EH (cell line): ENCODE measurements around the gene SEC62.

Experiments used
- DNase-seq: peaks from one replicate; pipeline ENCODE4 v3.0.0-alpha.2; 2015; ENCODE audit warnings: low read depth

Gene SEC62, protein sequence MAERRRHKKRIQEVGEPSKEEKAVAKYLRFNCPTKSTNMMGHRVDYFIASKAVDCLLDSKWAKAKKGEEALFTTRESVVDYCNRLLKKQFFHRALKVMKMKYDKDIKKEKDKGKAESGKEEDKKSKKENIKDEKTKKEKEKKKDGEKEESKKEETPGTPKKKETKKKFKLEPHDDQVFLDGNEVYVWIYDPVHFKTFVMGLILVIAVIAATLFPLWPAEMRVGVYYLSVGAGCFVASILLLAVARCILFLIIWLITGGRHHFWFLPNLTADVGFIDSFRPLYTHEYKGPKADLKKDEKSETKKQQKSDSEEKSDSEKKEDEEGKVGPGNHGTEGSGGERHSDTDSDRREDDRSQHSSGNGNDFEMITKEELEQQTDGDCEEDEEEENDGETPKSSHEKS

DNA sequence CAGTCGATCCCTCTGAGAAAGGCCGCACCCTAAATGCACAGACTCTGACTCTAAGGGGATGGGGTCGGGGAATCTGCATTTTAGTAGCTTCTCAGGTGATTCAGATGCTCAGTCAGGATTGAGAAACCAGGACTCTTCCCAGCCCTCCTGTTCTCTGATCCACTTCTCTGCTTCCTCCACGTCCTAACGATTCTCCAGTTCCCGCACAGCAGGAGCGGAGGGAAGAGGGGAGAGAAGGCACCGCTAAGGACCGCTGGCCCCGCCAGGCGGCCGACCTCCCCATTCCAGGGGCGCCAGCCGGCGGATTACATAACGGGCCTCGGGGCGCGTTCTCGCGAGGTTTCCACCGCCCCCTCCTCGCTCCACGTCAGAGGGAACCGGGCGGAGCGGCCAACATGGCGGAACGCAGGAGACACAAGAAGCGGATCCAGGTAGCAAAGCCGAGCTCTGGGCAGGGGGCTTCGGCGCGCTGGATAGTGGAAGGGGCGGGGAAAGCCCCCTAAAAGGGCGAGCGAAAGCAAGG lies at the start of gene SEC62:
TSS of gene SEC62 (plus strand) at position 380 of the 523 bp plus-strand sequence. CDS start at position 396, 16 bp downstream.
- peak; percentile 91 for DNase-seq

DNA sequence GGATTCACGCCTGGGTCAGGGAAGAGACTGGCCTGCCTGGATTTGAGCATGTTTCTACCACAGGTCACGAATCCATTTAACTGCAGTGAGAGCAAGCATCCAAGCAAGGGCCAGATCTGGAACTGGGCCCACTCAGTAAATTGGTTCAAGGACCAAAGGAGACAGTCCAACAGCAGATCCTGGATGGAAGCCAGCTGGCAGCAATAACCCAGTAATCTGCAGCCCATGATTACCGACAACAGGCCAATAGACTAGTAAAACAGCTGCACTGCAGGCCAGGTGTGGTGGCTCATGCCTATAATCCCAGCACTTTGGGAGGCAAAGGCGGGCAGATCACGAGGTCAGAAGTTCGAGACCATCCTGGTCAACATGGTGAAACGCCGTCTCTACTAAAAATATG lies 43.4 kb upstream of the SEC62 start:
- DNase-seq: peak; percentile 21

DNA sequence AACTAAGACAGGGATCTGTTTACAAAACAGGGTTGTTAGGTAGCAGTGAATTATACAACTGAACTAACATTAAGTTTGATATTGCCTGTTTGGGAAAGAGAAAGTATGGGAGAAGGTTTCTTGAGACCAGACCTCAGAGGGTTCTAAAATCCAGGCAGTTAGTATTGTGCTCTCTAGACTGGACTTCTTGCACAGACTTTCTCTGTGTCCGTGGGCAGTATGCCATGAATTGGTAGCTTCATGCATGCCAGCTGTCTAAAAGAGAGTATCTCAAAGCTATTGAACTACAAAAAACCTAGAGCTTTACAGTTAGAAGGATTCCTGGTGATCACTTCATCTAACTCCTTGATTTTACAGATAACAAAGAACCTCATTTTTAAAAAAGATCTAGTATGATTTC lies 42.8 kb upstream of the SEC62 start:
- DNase-seq: peak; percentile 1

DNA sequence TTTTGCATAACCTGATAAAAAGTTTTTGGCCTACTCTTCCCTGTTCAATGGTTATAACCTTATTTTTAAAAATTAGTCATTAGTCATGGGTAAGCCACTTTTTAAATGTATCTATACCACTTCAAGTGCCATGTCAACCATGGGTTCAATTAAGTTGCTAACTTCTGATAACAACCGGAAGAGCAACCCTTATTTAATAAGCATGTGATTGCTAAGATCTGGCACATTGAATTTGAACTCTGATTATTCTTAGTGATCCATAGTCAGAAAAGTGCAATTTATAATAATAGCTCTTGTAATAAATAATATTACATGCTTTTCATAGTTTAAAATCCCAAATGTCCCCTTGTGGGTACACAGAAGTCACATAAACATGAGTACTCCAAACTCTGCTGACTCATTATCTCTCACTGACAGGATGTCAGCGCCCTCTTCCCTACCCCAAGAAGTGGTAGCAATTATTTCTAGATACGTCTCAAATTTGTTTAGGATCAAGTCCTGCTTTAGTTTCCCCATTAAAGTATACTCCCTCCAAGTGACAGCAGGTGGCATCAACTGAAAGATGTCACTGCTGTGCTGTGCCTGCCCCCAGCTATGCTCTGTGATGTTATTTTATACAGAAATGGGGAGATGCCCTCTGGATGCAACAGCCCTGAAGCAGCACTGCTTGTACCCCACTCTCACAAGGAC lies 36.6 kb upstream of the SEC62 start:
- no peak for DNase-seq

DNA sequence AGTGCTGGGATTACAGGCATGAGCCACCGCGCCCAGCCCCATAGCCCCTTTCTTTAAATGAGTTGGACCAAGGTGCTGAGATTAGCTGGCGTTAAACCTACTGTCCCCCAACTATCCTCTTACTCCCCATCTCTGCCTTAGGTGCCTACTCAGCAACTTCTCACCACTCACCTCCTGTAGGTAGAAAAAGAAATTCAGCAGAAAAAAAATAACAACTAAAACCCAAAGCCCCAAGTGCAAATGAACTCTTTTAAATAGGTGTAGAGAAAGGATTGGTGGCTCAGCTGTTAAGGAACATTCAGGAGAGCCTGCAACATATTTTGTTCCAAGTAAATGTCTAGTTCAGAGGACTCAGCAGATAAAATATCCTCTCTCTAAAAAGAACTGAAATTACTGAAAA lies 35.8 kb upstream of the SEC62 start:
- no peak for DNase-seq

DNA sequence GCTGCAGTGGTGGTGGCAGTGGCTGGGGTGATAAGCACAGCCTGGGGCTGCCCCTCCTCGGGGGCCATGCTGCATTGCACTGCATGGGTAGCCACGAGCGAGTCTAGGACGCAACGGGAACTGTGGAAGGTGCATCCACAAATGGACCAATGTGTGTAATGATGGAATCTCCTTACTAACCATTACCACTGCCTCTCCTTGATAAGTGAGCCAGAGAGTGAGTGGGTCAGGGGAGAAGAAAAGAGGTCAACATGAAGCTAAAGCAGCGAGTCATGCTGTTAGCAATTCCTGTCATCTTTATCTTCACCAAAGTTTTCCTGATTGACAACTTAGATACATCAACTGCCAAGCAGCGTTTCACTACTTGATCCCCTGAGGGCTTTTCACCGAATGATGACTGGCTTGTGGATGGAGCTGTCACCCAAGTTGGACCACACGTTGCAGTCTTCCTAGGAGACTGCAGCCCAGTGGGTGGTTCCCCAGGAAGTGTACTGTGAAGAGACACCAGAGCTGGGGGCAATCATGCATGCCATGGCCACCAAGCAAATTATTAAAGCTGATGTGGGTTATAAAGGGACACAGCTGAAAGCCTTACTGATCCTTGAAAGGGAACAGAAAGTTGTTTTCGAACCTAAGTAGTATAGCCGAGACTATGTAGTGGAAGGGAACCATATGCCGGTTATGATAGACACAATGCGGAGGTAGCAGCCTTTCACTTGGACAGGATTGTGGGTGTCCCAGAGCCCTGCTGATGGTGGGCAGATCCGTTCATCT lies 34.7 kb upstream of the SEC62 start:
- DNase-seq: no peak

DNA sequence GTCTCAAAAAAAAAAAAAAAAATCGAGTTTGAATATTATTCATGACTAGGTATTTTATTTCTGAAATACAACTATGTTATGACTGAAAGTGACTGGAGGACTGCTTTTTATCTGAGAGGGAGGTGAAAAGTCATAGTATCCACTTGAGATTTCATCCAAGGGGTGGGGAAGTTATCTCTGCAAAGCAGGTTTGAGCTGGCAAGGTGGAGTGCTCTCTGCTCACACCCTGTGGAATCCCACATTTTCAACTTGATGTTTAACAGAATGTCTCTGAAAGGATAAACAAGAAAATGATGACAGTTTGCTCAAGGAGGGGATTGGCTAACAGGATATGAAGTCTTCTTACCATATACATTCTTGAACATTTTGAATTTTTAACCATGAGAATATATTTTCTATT lies 27.3 kb upstream of the SEC62 start:
- no peak for DNase-seq

DNA sequence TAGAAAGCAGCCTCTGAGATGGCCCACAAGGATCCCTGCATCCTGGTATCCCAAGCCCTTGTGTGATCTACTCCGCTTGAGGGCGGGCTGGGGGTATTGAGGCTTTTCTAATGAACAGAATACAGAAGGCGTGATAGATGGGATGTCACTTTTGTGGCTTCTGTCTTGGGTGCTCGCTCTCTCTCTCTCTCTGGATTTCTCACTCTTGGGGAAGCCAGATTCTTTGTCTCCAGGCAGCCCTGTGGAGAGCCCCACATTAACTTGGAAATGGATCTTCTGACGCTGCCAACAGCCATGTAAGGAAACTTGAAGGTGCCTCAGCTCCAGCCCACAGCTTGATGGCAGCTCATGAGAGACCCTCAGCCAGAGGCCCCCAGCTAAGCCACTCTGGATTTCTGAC lies 26.9 kb upstream of the SEC62 start:
- DNase-seq: no peak

DNA sequence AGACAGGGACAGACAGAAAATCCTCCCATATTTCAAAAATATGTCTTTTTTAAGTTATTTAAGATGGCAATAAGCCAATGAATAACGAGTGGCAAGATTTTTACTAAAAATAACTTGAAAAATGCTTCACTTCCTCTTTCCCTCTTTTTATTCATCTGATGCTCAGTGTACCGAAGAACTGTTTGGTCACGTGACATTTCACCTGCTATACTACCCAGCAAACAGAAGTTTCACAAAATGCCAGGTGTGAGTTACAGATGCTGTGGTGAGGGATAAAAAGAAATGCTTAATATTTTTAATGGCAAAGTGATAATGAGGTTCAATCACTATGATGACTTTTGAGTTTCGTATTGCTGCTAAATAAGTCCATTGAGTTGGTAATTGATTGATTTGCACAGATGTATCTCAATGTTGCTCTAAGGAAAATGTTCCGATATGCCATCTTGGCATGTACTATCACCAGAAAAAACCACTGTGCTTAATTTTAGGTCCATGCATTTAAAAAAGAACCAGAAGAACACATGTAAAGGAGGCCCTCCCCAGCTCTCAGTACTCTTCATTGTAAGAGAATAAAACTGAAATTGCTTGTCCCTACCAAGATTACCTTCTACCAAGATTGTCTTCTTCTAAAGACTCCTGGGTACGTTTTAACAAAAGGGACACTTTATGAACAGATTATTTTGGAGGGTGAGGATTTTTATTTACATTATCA lies 26.0 kb upstream of the SEC62 start:
- DNase-seq: no peak

DNA sequence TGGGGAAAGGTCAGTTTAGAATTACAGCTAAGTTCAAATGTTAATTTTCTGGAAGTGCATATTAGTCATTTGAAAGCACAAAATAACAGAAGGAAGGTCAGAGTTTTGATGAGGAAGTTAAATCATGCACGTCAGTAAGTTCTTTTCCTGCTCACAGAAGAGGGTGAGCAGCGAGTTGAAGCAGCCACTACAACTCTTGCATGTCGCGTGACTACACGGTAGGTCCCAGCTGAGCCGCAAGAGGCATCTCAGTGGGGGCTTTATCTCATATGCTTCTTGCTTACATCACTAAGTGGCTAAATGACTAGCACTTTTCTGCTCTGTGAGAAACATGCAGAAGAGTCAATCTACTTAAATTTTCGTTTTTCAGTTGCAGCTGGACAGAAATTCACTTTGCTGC lies 21.3 kb upstream of the SEC62 start:
- no peak for DNase-seq

DNA sequence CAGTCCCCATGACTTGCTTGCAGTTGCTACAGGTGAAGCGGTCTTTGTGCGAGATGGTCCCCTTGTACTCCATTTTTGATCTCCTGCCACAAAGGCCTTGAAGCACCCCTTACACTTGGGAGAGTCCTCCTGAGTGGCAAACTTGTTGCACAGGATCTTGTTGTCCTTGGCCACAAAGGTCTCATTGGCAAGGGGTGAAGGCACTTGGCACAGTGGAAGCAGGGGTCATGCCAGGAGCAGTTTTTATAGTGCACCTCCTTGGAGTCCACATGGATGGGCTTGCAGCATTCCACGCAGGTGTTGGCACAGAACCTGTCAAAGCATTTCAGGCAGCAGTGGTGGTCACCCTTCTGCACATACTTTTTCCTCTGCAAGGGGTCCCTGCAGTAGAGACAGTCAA lies 20.3 kb upstream of the SEC62 start:
- no peak for DNase-seq

DNA sequence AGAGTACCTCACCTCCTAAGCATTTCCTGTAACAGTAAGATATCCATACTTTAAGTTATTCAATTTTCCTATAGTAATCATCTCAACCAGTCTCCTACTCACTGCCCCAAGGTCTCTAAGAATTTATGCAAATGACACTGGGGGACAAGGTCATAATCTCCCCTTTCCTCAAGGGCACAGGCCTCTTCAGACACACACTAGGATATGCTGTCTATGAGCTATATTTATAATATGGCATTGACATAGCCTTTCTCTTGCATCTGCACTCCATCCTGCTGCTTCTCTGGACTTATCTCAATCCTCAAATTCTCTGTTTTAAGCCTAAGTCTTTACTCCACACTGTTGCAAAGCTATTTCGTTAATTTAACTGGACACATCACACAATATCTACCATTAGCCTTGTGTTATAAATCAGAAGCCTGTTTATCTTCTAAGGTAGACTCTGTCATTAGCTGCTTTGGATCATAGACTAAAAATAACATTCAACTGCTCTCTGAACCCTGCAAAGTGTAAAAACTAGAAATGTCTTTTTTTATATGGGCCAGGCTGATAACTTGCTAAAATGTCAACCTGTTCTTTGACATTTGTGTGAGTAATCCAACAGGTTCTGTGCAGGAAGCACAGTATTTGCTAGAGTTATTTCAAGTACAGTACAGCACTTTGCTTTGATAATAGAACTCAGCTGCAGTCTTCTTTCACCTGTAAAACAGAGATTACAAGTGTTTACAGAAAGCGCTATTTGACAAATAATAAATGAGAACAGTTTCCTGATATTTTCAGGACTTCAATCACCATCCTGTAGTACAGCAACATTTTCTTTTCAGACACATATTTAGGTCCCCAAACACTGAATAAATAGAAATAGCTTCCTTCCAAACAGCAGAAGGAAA lies 17.8 kb upstream of the SEC62 start:
- DNase-seq: no peak

DNA sequence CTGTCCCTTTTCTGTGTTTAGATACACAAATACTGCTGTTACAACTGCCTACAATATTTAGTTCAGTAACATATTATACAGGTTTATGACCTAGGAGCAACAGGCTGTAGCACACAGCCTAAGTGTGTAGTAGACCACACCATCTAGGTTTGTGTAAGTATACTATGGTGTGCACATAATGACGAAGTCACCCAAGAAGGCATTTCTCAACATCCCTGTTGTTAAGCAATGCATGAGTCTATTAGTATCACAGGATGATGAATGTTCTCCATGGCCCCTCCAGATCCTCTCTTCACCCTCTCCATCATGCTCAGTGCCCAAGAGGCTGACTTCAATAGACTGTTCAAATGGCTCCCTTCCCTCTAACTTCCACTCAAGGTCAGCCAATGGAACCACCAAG lies 14.6 kb upstream of the SEC62 start:
- DNase-seq: no peak

DNA sequence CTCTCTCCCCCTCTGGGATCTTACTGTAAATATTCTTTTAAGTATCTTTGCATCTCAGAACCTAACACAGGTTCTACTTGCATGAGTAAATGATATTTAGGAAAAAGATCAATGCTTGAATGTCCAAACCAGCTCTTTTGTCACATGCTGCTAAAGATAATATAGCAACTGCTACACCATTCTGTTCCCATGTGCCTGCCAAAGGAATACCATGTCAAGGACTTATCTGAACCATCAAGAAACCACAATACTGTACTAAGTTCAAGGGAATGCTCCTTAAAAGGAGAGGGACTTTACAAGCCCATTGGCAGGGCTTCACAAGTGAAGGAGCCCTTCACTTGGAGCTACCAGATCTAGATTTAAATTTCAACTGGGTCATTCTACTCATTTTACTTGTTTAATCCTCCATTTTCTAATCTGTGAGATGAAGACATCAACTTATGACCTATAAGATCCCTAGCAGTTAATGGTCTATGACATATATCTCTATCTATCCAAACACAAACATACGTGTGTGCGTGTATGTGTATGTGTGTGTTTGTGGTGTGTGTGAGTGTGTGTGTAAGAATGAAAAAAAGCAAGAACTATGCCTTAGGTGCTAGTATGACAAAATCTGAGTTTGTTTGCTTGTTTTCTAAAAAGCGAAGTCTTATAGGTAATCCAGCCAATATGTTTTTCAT lies 13.0 kb upstream of the SEC62 start:
- DNase-seq: peak; percentile 67

DNA sequence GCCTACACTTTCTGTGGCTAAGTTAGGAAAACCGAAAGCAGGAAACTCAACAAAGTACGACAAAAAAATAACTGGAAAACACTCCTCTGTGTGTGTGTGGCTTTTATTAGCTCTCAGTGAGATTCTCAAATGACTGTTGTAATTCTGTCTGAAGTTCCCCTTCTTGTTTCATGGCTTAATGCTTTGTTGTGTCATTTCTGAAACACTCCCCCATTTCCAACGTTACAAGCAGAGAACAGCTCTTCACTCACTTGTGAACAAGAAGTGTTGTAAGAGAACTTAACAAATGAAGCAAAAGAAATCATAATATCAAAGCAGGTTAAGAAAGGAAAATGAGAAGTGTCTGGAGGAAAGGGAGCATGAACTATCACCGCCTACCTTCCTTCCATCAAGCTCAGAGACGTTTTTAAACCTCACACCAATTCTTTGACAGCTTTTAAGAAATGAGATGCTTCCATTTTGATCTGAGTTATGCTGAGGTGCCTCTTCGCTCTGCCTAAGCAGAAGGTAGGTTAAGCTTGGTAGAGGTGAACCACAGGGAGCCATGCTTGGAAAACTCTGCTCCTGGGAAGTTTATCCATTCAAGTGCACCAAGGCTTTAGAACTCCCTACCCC lies 12.4 kb upstream of the SEC62 start:
- peak; percentile 6 for DNase-seq

DNA sequence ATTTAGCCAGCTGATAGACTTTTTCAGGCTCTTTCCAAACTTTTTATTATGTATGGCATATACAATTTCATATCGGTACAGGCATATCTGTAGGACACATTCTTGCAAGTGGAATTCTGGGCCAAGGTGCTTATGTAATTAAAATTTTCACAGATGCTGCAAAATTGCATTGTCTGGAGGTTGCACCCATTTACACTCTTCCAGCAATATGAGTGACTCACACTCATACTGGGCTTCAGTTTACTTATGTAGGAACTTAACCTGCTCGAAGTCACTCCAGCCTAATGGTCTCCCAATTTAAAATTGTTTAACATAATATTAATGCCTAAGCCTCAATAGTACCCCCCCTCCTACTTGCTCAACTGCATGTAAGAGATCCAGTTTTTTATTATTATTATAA lies 11.2 kb upstream of the SEC62 start:
- DNase-seq: no peak

DNA sequence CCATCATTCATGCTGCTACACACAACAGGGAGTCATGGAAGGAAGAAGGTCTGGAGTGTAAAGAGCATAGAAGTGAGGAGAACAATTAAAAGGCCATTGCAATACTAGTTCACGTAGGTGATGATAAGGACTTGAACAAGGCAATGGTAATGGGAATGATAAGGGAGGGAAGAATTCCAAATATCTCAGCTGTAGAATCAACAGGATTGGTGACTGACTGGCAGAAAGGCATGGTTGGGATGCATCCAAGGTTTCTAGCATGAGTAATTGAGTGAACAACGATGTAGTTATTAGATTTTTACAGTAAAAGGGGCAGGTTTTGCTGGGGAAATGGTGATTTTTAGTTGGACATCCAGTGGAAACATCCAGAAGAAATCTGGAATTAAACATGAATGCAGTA lies 2.4 kb upstream of the SEC62 start:
- DNase-seq: peak; percentile 73

DNA sequence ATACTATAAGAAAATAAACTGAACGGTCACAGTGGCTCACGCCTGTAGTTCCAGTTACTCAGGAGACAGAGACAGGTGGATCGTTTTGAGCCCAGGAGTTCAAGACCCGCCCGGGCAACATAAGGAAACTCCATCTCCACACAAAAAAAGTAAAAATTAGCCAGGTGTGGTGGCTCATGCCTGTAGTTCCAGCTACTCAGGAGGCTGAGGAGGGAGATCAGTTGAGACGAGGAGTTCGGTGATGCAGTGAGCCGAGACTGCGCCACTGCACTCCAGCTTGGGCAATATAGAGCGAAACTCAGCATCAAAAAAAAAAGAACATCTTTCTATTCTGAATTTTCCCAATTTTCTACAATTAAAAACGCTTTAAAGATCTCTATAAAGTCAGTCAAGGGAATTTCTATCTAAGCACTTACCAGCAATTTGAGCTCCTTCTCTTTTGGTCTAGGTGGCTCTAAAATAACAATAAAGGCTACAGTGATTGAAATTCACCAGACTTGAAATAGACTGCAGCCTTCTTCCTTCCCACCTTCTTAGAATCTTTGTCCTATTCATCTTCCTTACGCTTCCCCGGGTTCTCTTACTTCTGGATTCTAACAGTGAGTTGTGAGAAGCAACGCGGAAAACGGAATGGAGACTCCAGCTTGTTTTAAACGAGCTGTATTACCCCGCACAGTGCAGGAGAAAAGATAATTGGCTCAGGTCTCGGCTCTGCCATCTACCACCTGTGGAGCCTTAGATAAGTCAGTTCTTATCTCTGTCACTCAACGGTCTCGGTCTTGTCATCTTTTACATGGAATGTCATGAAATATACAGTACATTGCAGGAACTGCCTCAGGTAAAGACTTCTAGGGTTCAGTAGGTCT lies 812 bp upstream of the SEC62 start:
- DNase-seq: no peak
